HUES6 (cell line): ENCODE results near the gene LDB1.

Experiments
- H3K27ac ChIP-seq: 2 replicates; pipeline ENCODE4 v1.7.0; 2013; ENCODE audit warnings: low read depth, mild to moderate bottlenecking, low read length, inconsistent platforms
- H3K27me3 ChIP-seq: 2 replicates; pipeline ENCODE4 v1.6.1; 2013; ENCODE audit warnings: low read length; ENCODE audit not compliant: control insufficient read depth, insufficient read depth
- H3K36me3 ChIP-seq: 2 replicates; pipeline ENCODE4 v1.6.1; 2013; ENCODE audit warnings: low read length; ENCODE audit not compliant: control insufficient read depth, insufficient read depth
- H3K4me1 ChIP-seq: 2 replicates; pipeline ENCODE4 v1.6.1; 2013; ENCODE audit warnings: low read length; ENCODE audit not compliant: control insufficient read depth, insufficient read depth
- H3K4me3 ChIP-seq: 2 replicates; pipeline ENCODE4 v1.5.1; 2013; ENCODE audit warnings: low read depth, low read length
- H3K9ac ChIP-seq: one replicate; pipeline ENCODE4 v1.6.1; 2013; ENCODE audit warnings: mild to moderate bottlenecking, low read length
- H3K9me3 ChIP-seq: 2 replicates; pipeline ENCODE4 v1.6.1; 2013; ENCODE audit warnings: low read depth, low read length; ENCODE audit not compliant: control insufficient read depth, insufficient read depth

The LDB1 gene

GRCh38 chr10:102069071-102069470, 51.1 kb downstream of the LDB1 start:
- Histone ChIP-seq H3K4me1 (peaks cover 11% of the 10 kb centered on the region), H3K27ac (no peak overlapping the region), H3K27me3 (no peaks in the 10 kb centered on the region), H3K36me3 (no peaks in the 10 kb centered on the region), H3K9ac (no peak overlapping the region), H3K4me3 (no peak overlapping the region), H3K9me3 (no peaks in the 10 kb centered on the region)

- Histone ChIP-seq H3K27ac (no peak overlapping the region), H3K4me3 (no peak overlapping the region), H3K9me3 (no peaks in the 10 kb centered on the region), H3K4me1 (peaks cover 11% of the 10 kb centered on the region), H3K9ac (no peak overlapping the region), H3K36me3 (no peaks in the 10 kb centered on the region), H3K27me3 (no peaks in the 10 kb centered on the region)
These were observed 52.0 kb downstream of the LDB1 start for GRCh38 chr10:102068216-102068615.

- Histone ChIP-seq H3K4me1 (peaks cover 11% of the 10 kb centered on the region), H3K27me3 (no peaks in the 10 kb centered on the region), H3K36me3 (no peaks in the 10 kb centered on the region), H3K9me3 (no peaks in the 10 kb centered on the region), H3K27ac (no peak overlapping the region), H3K9ac (no peak overlapping the region), H3K4me3 (no peak overlapping the region)
These were observed 52.9 kb downstream of the LDB1 start for GRCh38 chr10:102067091-102067916.

- Histone ChIP-seq H3K9ac (peak overlapping the region; percentile 76), H3K4me1 (peaks cover 11% of the 10 kb centered on the region), H3K27ac (no peak overlapping the region)
These were observed 53.6 kb downstream of the LDB1 start for GRCh38 chr10:102066399-102067088.

GRCh38 chr10:102065561-102066398, 54.4 kb downstream of the LDB1 start:
- H3K4me3 ChIP-seq, result peak overlapping the region; percentile 74
- no peaks in the 10 kb centered on the region for H3K9me3 ChIP-seq
- H3K4me1 ChIP-seq, result peaks cover 11% of the 10 kb centered on the region
- no peaks in the 10 kb centered on the region for H3K27me3 ChIP-seq
- peak overlapping the region; percentile 44 for H3K27ac ChIP-seq
- H3K9ac ChIP-seq, result peak overlapping the region; percentile 76
- no peaks in the 10 kb centered on the region for H3K36me3 ChIP-seq

More at GRCh38 chr10:102066399-102067088, 53.6 kb downstream of the LDB1 start:
- Histone ChIP-seq H3K36me3 (no peaks in the 10 kb centered on the region), H3K9me3 (no peaks in the 10 kb centered on the region), H3K27me3 (no peaks in the 10 kb centered on the region), H3K4me3 (peak overlapping the region; percentile 74)

GRCh38 chr10:102064868-102065560, 55.2 kb downstream of the LDB1 start, which contains the start of gene HPS6:
HPS6 (plus strand) TSS chr10:102065349; CDS start chr10:102065475, 126 bp downstream.
- Histone ChIP-seq H3K4me1 (peaks cover 11% of the 10 kb centered on the region), H3K36me3 (no peaks in the 10 kb centered on the region), H3K27ac (peak within 1 kb of the TSS; percentile 44), H3K27me3 (no peaks in the 10 kb centered on the region), H3K4me3 (peak within 1 kb of the TSS; percentile 74), H3K9ac (peak within 1 kb of the TSS; percentile 76), H3K9me3 (no peaks in the 10 kb centered on the region)

- peaks cover 11% of the 10 kb centered on the region for H3K4me1 ChIP-seq
- no peak overlapping the region for H3K27ac ChIP-seq
- H3K27me3 ChIP-seq, result no peaks in the 10 kb centered on the region
- no peaks in the 10 kb centered on the region for H3K36me3 ChIP-seq
- peak overlapping the region; percentile 74 for H3K4me3 ChIP-seq
- no peaks in the 10 kb centered on the region for H3K9me3 ChIP-seq
- no peak overlapping the region for H3K9ac ChIP-seq
These were observed 55.7 kb downstream of the LDB1 start for GRCh38 chr10:102064503-102064867.

GRCh38 chr10:102059987-102060386, 60.2 kb downstream of the LDB1 start:
- Histone ChIP-seq H3K9ac (no peak overlapping the region), H3K36me3 (no peaks in the 10 kb centered on the region), H3K27me3 (no peaks in the 10 kb centered on the region), H3K4me1 (peaks cover 8% of the 10 kb centered on the region), H3K4me3 (no peak overlapping the region), H3K9me3 (no peaks in the 10 kb centered on the region), H3K27ac (no peak overlapping the region)
